Astrocyte (in vitro differentiated cells and primary cell): ENCODE measurements around the gene PMEL. TPM values are rescaled to one million over a fixed set of nuclear protein-coding genes. Genes with fewer than 3 reads are reported as not detected.

ENCODE experiments used
- DNase-seq: peaks from one replicate; pipeline ENCODE4 v3.0.0-alpha.2; 2010; ENCODE audit warnings: low read depth
- FAIRE-seq: peaks from 2 replicates; lab custom pipeline; 2011; peaks lifted over from hg19 to GRCh38; lab: Jason Lieb, UNC
- H2AFZ ChIP-seq: 2 replicates; pipeline ENCODE4 v1.6.0; 2012; ENCODE audit warnings: low read depth, low read length, inconsistent platforms
- H3K27ac ChIP-seq: 2 replicates; pipeline ENCODE4 v1.5.1; 2011; ENCODE audit warnings: low read depth, low read length, inconsistent platforms
- H3K27me3 ChIP-seq: 2 replicates; pipeline ENCODE4 v1.6.0; 2011; ENCODE audit warnings: low read length, inconsistent platforms; ENCODE audit not compliant: insufficient read depth
- H3K36me3 ChIP-seq: 2 replicates; pipeline ENCODE4 v1.5.1; 2011; ENCODE audit warnings: low read length, inconsistent platforms; ENCODE audit not compliant: insufficient read depth
- H3K4me1 ChIP-seq: 2 replicates; pipeline ENCODE4 v1.5.1; 2011; ENCODE audit warnings: low read length, inconsistent platforms; ENCODE audit not compliant: insufficient read depth
- H3K4me2 ChIP-seq: 2 replicates; pipeline ENCODE4 v1.6.0; 2012; ENCODE audit warnings: low read length, inconsistent platforms
- H3K4me3 ChIP-seq: 2 replicates; pipeline ENCODE4 v1.5.1; 2011; ENCODE audit warnings: low read depth, mild to moderate bottlenecking, low read length, inconsistent platforms; ENCODE audit not compliant: insufficient read depth
- H3K79me2 ChIP-seq: 2 replicates; pipeline ENCODE4 v1.6.0; 2012; ENCODE audit warnings: mild to moderate bottlenecking, low read length, inconsistent platforms; ENCODE audit not compliant: insufficient read depth
- H3K9ac ChIP-seq: 2 replicates; pipeline ENCODE4 v1.6.0; 2012; ENCODE audit warnings: mild to moderate bottlenecking, low read length, inconsistent platforms
- H3K9me3 ChIP-seq: 2 replicates; pipeline ENCODE4 v1.5.1; 2012; ENCODE audit warnings: low read depth, mild to moderate bottlenecking, low read length, inconsistent platforms; ENCODE audit not compliant: insufficient read depth
- H4K20me1 ChIP-seq: 2 replicates; pipeline ENCODE4 v1.6.0; 2012; ENCODE audit warnings: low read length, inconsistent platforms; ENCODE audit not compliant: insufficient read depth
- H3K27ac Mint-ChIP-seq: one replicate; pipeline ENCODE4 v1.8.0; 2021; ENCODE audit warnings: mild to moderate bottlenecking, mixed read lengths; ENCODE audit not compliant: unreplicated experiment
- H3K27me3 Mint-ChIP-seq: one replicate; pipeline ENCODE4 v1.8.0; 2021; ENCODE audit warnings: low read depth, mixed read lengths; ENCODE audit not compliant: unreplicated experiment
- H3K36me3 Mint-ChIP-seq: one replicate; pipeline ENCODE4 v1.8.0; 2021; ENCODE audit warnings: low read depth, mixed read lengths; ENCODE audit not compliant: unreplicated experiment
- H3K4me1 Mint-ChIP-seq: one replicate; pipeline ENCODE4 v1.8.0; 2021; ENCODE audit warnings: low read depth, mixed read lengths; ENCODE audit not compliant: unreplicated experiment
- H3K4me3 Mint-ChIP-seq: one replicate; pipeline ENCODE4 v1.8.0; 2021; ENCODE audit warnings: mild to moderate bottlenecking, moderate library complexity, mixed read lengths; ENCODE audit not compliant: unreplicated experiment
- H3K9me3 Mint-ChIP-seq: one replicate; pipeline ENCODE4 v1.8.0; 2021; ENCODE audit warnings: mild to moderate bottlenecking, mixed read lengths; ENCODE audit not compliant: unreplicated experiment
- CTCF ChIP-seq: IDR thresholded peaks from 2 replicates; pipeline ENCODE4 v1.5.1; 2011; ENCODE audit warnings: low read depth, mild to moderate bottlenecking, inconsistent platforms, low read length, moderate library complexity; ENCODE audit not compliant: insufficient read depth
- EZH2 ChIP-seq: IDR thresholded peaks from 2 replicates; pipeline ENCODE4 v1.6.1; 2012; ENCODE audit warnings: mild to moderate bottlenecking, low read length, inconsistent platforms; ENCODE audit not compliant: insufficient read depth
- total RNA-seq: library from RNA; stranded (reverse); gene quantifications from 2 replicates; pipeline ENCODE4 v1.2.1, GENCODE V29; 2021

Gene PMEL
- total RNA-seq, 1 donor from 2014 or later = 13.8 TPM

- peak overlapping the region; percentile 83 for H3K9ac ChIP-seq
- H3K79me2 ChIP-seq = peaks cover 19% of the 10 kb centered on the region
- no peaks in the 10 kb centered on the region for H3K27me3 ChIP-seq
- H3K36me3 Mint-ChIP-seq = peaks cover 11% of the 10 kb centered on the region
- TF ChIP-seq CTCF = no peak
- TF ChIP-seq EZH2 = no peak
- peak overlapping the region; percentile 86 for H2AFZ ChIP-seq
- H3K27ac Mint-ChIP-seq = peak overlapping the region; percentile 92
- FAIRE-seq = no peak
- peak overlapping the region; percentile 92 for H3K4me2 ChIP-seq
- H3K9me3 ChIP-seq = no peaks in the 10 kb centered on the region
- no peaks in the 10 kb centered on the region for H3K36me3 ChIP-seq
- H3K27me3 Mint-ChIP-seq = no peaks in the 10 kb centered on the region
- peak overlapping the region; percentile 94 for H3K4me3 Mint-ChIP-seq
- H3K27ac ChIP-seq = peak overlapping the region; percentile 58
- no peaks in the 10 kb centered on the region for H3K9me3 Mint-ChIP-seq
- H3K4me3 ChIP-seq = peak overlapping the region; percentile 76
- H3K4me1 ChIP-seq = peaks cover 34% of the 10 kb centered on the region
- peaks cover 51% of the 10 kb centered on the region for H3K4me1 Mint-ChIP-seq
- no peaks in the 10 kb centered on the region for H4K20me1 ChIP-seq
- DNase-seq = peak; percentile 12
These were observed 33.9 kb downstream of the PMEL start for GRCh38 chr12:55931780-55932550.

- Histone ChIP-seq H3K9ac (peak overlapping the region; percentile 83), H3K9me3 (no peaks in the 10 kb centered on the region), H3K4me1 (peaks cover 35% of the 10 kb centered on the region), H3K4me3 (peak overlapping the region; percentile 55), H3K27ac (peak overlapping the region; percentile 58), H3K27me3 (no peaks in the 10 kb centered on the region), H3K79me2 (peaks cover 23% of the 10 kb centered on the region), H2AFZ (peak overlapping the region; percentile 85), H4K20me1 (no peaks in the 10 kb centered on the region), H3K36me3 (no peaks in the 10 kb centered on the region), H3K4me2 (peak overlapping the region; percentile 92)
- Mint-ChIP-seq H3K27ac (peak overlapping the region; percentile 92), H3K27me3 (no peaks in the 10 kb centered on the region), H3K36me3 (peaks cover 4% of the 10 kb centered on the region), H3K4me1 (peaks cover 48% of the 10 kb centered on the region), H3K4me3 (peak overlapping the region; percentile 94), H3K9me3 (no peaks in the 10 kb centered on the region)
- FAIRE-seq (no peak), DNase-seq (no peak)
- no peak for TF ChIP-seq CTCF
- no peak for TF ChIP-seq EZH2
These were observed 34.5 kb downstream of the PMEL start for GRCh38 chr12:55931317-55931779.
